ENCODE results near the gene EPB41L2. TPM values are rescaled to one million over a fixed set of nuclear protein-coding genes. Genes with fewer than 3 reads are reported as not detected.

EPB41L2 gene
- total and polyA plus RNA-seq, 2 donors (not counting 1 experiment from before 2014, with no cell fraction given): 113 to 264 TPM

GRCh38 chr6:131024565-131024964 lies 38.5 kb downstream of the EPB41L2 start:
- H4K20me1 ChIP-seq (ENCODE audit: control insufficient read depth, extremely low read depth, insufficient read depth, low read length): no peaks in the 10 kb centered on the region
- DNase-seq (ENCODE audit: low read depth in 2 of 2): no peak
- H3K4me1 ChIP-seq (ENCODE audit: control insufficient read depth, extremely low read depth, insufficient read depth, low read length): peaks cover 9% of the 10 kb centered on the region
- no peaks in the 10 kb centered on the region for H3K27me3 ChIP-seq (ENCODE audit: control insufficient read depth, insufficient read depth, low read length)
- no peak overlapping the region for H2AFZ ChIP-seq (ENCODE audit: low read length)
- peak overlapping the region; percentile 55 for H3K4me2 ChIP-seq (ENCODE audit: extremely low read depth, insufficient read depth, low read length)
- no peak for TF ChIP-seq CTCF (conservative IDR thresholded peaks at IDR 0.05 in 1 of 2, IDR thresholded peaks at IDR 0.05 in 1 of 2; ENCODE audit: low read depth in 1 of 2, low read length in 2 of 2)
- TF ChIP-seq EZH2 (IDR thresholded peaks at IDR 0.05; ENCODE audit: low read length, missing control alignments): no peak
- no peaks in the 10 kb centered on the region for H3K9me3 ChIP-seq (ENCODE audit: control insufficient read depth, insufficient read depth, low read depth, low read length)
- peaks cover 55% of the 10 kb centered on the region for H3K79me2 ChIP-seq (ENCODE audit: control insufficient read depth, insufficient read depth, low read length)
- H3K9ac ChIP-seq (ENCODE audit: insufficient read depth, low read length): no peak overlapping the region
- no peak overlapping the region for H3K27ac ChIP-seq (ENCODE audit: insufficient read depth, low read length)
- H3K4me3 ChIP-seq (replicated peaks in 1 of 4; ENCODE audit: control extremely low read depth in 1 of 4, insufficient read depth in 1 of 4, low read depth in 3 of 4, low read length in 4 of 4): no peak overlapping the region
- H3K36me3 ChIP-seq (ENCODE audit: control insufficient read depth, insufficient read depth, low read length): no peaks in the 10 kb centered on the region

GRCh38 chr6:131023834-131024504 lies 39.1 kb downstream of the EPB41L2 start:
- peak overlapping the region in 1 of 4 experiments; percentile 29 for H3K4me3 ChIP-seq (replicated peaks in 1 of 4; ENCODE audit: control extremely low read depth in 1 of 4, insufficient read depth in 1 of 4, low read depth in 3 of 4, low read length in 4 of 4)
- DNase-seq (ENCODE audit: low read depth in 2 of 2): peak; percentile 85 to 89
- no peaks in the 10 kb centered on the region for H3K9me3 ChIP-seq (ENCODE audit: control insufficient read depth, insufficient read depth, low read depth, low read length)
- no peak overlapping the region for H3K9ac ChIP-seq (ENCODE audit: insufficient read depth, low read length)
- TF ChIP-seq EZH2 (IDR thresholded peaks at IDR 0.05; ENCODE audit: low read length, missing control alignments): no peak
- TF ChIP-seq CTCF (conservative IDR thresholded peaks at IDR 0.05 in 1 of 2, IDR thresholded peaks at IDR 0.05 in 1 of 2; ENCODE audit: low read depth in 1 of 2, low read length in 2 of 2): no peak
- H3K36me3 ChIP-seq (ENCODE audit: control insufficient read depth, insufficient read depth, low read length): no peaks in the 10 kb centered on the region
- peak overlapping the region; percentile 55 for H3K4me2 ChIP-seq (ENCODE audit: extremely low read depth, insufficient read depth, low read length)
- peaks cover 53% of the 10 kb centered on the region for H3K79me2 ChIP-seq (ENCODE audit: control insufficient read depth, insufficient read depth, low read length)
- H3K4me1 ChIP-seq (ENCODE audit: control insufficient read depth, extremely low read depth, insufficient read depth, low read length): peaks cover 9% of the 10 kb centered on the region
- H3K27ac ChIP-seq (ENCODE audit: insufficient read depth, low read length): peak overlapping the region; percentile 47
- H4K20me1 ChIP-seq (ENCODE audit: control insufficient read depth, extremely low read depth, insufficient read depth, low read length): no peaks in the 10 kb centered on the region
- no peaks in the 10 kb centered on the region for H3K27me3 ChIP-seq (ENCODE audit: control insufficient read depth, insufficient read depth, low read length)
- H2AFZ ChIP-seq (ENCODE audit: low read length): no peak overlapping the region

DNA sequence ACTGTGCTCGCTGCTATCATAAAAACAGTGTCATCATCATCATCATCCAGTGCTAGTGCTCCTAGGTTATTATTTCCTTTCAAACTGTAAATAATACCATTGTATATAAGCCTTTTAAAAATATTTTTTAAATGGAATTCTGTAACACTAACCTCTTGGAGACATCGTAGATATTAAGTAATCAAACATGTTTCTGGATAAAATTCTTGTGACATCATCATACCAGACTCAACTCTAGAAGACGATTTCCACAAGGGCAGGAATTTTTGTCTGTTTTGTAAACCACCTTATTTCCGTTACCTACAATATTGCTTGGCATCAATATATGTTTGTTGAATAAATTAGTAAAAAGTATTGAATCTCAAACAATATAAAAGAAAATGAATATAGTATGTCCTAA lies 40.4 kb downstream of the EPB41L2 start:
- Histone ChIP-seq H3K36me3 (ENCODE audit: control insufficient read depth, insufficient read depth, low read length) (no peaks in the 10 kb centered on the region), H4K20me1 (ENCODE audit: control insufficient read depth, extremely low read depth, insufficient read depth, low read length) (no peaks in the 10 kb centered on the region), H3K79me2 (ENCODE audit: control insufficient read depth, insufficient read depth, low read length) (peaks cover 43% of the 10 kb centered on the region), H3K4me3 (replicated peaks in 1 of 4; ENCODE audit: control extremely low read depth in 1 of 4, insufficient read depth in 1 of 4, low read depth in 3 of 4, low read length in 4 of 4) (no peak overlapping the region), H3K9ac (ENCODE audit: insufficient read depth, low read length) (no peak overlapping the region), H3K27me3 (ENCODE audit: control insufficient read depth, insufficient read depth, low read length) (no peaks in the 10 kb centered on the region), H3K9me3 (ENCODE audit: control insufficient read depth, insufficient read depth, low read depth, low read length) (no peaks in the 10 kb centered on the region), H3K4me1 (ENCODE audit: control insufficient read depth, extremely low read depth, insufficient read depth, low read length) (peaks cover 9% of the 10 kb centered on the region), H3K27ac (ENCODE audit: insufficient read depth, low read length) (no peak overlapping the region), H3K4me2 (ENCODE audit: extremely low read depth, insufficient read depth, low read length) (no peak overlapping the region), H2AFZ (ENCODE audit: low read length) (no peak overlapping the region)
- TF ChIP-seq CTCF (conservative IDR thresholded peaks at IDR 0.05 in 1 of 2, IDR thresholded peaks at IDR 0.05 in 1 of 2; ENCODE audit: low read depth in 1 of 2, low read length in 2 of 2) (no peak), EZH2 (IDR thresholded peaks at IDR 0.05; ENCODE audit: low read length, missing control alignments) (no peak)
- no peak for DNase-seq (ENCODE audit: low read depth in 2 of 2)
